ENCODE results near the gene URI1.

GRCh38 chr19:30062065-30062906 lies 120.2 kb downstream of the URI1 start:
- TF ChIP-seq CTCF (IDR thresholded peaks at IDR 0.05), result no peak
- TF ChIP-seq POLR2A (IDR thresholded peaks at IDR 0.05), result no peak
